Uterus (tissue), 4 donors: ENCODE data around the gene S1PR1. TPM values are rescaled to one million over a fixed set of nuclear protein-coding genes. Genes with fewer than 3 reads are reported as not detected.

Source experiments
- DNase-seq, 2 donors: peaks; one replicate each; pipeline ENCODE4 v3.0.0-alpha.2; 2019 to 2020
- H3K27ac ChIP-seq, 2 donors: fragments of 200-600 bp; sonication (generic); 1 replicate in 1 of 2; 2 replicates in 1 of 2; pipeline ENCODE4 v1.5.1; 2016 to 2018
- H3K27me3 ChIP-seq, 2 donors: fragments of 200-600 bp; sonication (generic); one replicate each; pipeline ENCODE4 v1.5.1; 2018 to 2019; ENCODE audit warnings: control low read depth in 1 of 2
- H3K36me3 ChIP-seq, 2 donors: fragments of 200-600 bp; sonication (generic); one replicate each; pipeline ENCODE4 v1.5.1; 2019; ENCODE audit warnings: control low read depth in 1 of 2
- H3K4me1 ChIP-seq, 2 donors: fragments of 200-600 bp; sonication (generic); one replicate each; pipeline ENCODE4 v1.5.1; 2018 to 2019; ENCODE audit warnings: control low read depth in 1 of 2
- H3K4me3 ChIP-seq, 2 donors: fragments of 200-600 bp; sonication (generic); 1 replicate in 1 of 2; 2 replicates in 1 of 2; pipeline ENCODE4 v1.5.1; 2018 to 2019; ENCODE audit warnings: mild to moderate bottlenecking in 1 of 2
- H3K9me3 ChIP-seq, 2 donors: fragments of 200-600 bp; sonication (generic); one replicate each; pipeline ENCODE4 v1.5.1; 2019; ENCODE audit warnings: control low read depth in 1 of 2
- CTCF ChIP-seq, 4 experiments: fragments of 200-600 bp in 2 of 4; fragments of 450-650 bp in 2 of 4; sonication (generic) in 2 of 4; IDR thresholded peaks; one replicate each; pipeline ENCODE4 v1.5.1; 2016 to 2019; ENCODE audit warnings: antibody characterized with exemption in 4 of 4, mild to moderate bottlenecking in 2 of 4, moderate library complexity in 1 of 4
- POLR2A ChIP-seq, 2 donors: fragments of 450-650 bp; IDR thresholded peaks; one replicate each; pipeline ENCODE4 v1.6.1; 2016; ENCODE audit warnings: antibody characterized with exemption in 2 of 2, mild to moderate bottlenecking in 1 of 2, moderate library complexity in 1 of 2
- intact Hi-C: fragments of 100-400 bp; cut with DNase I; formaldehyde crosslinking; loops from one replicate; pipeline ENCODE4 v1.15.1; 2023; ENCODE audit warnings: low total_unique reads
- total RNA-seq, 4 donors: library from RNA; depleted of rRNA in 3 of 4; stranded (reverse); fragments of >200 nt in 3 of 4; gene quantifications; one replicate each; pipeline versions ENCODE4 v1.1.0 to v1.2.4, GENCODE V29; 2014 to 2023
- donor health status: DM: yes; HTN: yes; CAD: no.

S1PR1 gene
- total RNA-seq, 4 donors from 2014 or later, result 25.6 to 97.9 (median 64.2) TPM

- Histone ChIP-seq H3K27me3 (no peaks in the 10 kb centered on the region), H3K9me3 (no peaks in the 10 kb centered on the region), H3K27ac (no peak overlapping the region), H3K4me3 (no peak overlapping the region), H3K36me3 (no peaks in the 10 kb centered on the region), H3K4me1 (no peaks in the 10 kb centered on the region)
- TF ChIP-seq CTCF (IDR thresholded peaks at IDR 0.05) (no peak), POLR2A (IDR thresholded peaks at IDR 0.05) (no peak)
- DNase-seq, result no peak
- intact Hi-C loops, result no loop called here
Measured at GRCh38 chr1:101290119-101290921, 53.5 kb downstream of the S1PR1 start.

Other genes with a start within 250 kb of the S1PR1 start
- gene DPH5, start 211.2 kb upstream of the S1PR1 start, total RNA-seq, result 10 to 100 TPM in 3 of 4 donors, 1 to 10 TPM in 1; 5.6 to 46.8 (median 21.6) TPM